NCI-H2227 treated with DMSO at 0.1 percent for 48 hours (cell line): ENCODE results near the gene BRAT1.

Experiments
- DNase-seq: peaks from one replicate; lab custom pipeline; 2025; lab: John Stamatoyannopoulos, UW

The BRAT1 gene

DNA sequence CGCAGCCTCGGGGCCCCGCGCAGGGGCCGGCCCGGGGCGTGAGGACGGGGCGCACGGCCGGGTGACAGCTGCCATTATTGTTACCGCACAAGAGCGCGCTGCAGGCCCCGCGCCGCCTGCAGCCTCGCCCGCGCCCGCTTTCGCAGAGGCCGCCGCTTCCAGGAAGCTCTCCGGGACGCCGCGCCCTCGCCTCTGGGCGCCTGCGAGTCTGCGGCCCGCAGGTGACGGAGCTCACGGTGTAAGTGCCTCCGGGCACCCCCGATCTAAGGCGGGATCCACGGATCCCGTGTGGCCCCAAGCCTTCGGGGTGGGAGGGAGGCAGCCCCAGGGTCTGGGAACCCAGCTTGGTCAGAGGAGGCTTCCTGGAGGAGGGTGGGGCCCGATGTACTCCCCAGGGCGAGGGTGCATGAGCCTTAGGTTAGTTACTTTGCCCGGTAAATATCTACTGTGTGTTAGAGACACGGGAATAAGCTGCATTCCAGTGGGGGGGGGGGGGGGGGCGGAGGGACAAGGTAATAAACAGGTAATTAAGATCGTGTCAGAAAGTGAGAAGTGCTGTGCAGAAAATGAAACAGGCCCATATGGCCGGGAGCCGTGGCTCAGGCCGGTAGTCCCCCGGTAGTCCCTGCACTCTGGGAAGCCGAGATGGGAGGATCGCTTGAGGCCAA, 4.1 kb upstream of the BRAT1 start:
- no peak for DNase-seq

DNA sequence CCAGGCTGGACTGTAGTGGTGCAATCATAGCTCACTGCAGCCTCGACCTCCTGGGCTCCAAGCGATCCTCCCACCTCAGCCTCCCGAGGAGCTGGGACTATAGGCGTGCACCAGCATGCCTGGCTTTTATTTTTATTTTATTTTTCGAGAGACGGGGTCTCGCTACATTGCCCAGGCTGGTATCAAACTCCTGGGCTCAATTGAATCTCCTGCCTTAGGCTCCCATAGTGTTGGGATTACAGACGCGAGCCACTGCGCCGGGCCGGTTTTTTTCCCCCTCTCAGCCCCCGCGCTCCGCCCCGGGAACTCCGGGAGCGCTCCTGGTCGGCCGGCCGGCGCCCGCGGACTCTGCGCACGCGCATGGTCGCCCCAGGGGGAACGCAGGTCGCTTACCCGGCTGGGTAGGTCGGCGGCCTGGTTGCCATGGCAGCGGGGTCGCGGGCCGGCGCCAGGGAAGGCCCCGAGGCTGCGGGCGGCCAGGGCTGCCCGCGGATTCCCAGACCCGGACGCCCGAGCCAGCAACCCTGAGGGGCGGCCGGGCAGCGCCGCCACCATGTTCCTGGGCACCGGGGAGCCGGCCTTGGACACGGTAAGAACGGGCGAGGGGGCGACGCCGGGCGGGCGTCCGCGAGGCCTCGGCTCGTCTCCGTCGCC, 3.4 kb upstream of the BRAT1 start, which contains the start of gene IQCE:
IQCE (plus strand) TSS at position 351 of the 654 bp plus-strand sequence; CDS start at position 554, 203 bp downstream.
- DNase-seq: peak; percentile 56

DNA sequence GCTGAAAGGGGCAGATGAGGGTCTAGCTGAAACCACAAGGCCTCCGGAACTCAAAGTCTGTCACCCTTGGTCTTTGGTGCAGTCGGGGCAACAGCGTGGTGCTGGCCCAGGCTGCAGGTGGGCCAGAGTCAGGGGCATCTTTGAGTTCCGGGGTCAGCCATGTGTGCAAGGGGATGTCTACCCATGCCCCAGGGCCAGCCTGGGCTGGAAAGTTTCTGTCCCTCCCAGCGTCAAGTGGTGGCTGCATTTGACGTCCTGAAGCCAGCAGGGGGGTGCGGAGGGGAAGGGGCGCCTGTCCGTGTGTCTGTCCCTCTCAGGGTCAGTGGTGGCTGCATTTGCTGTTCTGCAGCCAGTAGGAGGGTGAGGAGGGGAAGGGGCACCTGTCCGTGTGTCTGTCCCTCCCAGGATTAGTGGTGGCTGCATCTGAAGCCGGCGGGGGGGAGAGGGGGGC, 638 bp downstream of the BRAT1 start:
- no peak for DNase-seq

DNA sequence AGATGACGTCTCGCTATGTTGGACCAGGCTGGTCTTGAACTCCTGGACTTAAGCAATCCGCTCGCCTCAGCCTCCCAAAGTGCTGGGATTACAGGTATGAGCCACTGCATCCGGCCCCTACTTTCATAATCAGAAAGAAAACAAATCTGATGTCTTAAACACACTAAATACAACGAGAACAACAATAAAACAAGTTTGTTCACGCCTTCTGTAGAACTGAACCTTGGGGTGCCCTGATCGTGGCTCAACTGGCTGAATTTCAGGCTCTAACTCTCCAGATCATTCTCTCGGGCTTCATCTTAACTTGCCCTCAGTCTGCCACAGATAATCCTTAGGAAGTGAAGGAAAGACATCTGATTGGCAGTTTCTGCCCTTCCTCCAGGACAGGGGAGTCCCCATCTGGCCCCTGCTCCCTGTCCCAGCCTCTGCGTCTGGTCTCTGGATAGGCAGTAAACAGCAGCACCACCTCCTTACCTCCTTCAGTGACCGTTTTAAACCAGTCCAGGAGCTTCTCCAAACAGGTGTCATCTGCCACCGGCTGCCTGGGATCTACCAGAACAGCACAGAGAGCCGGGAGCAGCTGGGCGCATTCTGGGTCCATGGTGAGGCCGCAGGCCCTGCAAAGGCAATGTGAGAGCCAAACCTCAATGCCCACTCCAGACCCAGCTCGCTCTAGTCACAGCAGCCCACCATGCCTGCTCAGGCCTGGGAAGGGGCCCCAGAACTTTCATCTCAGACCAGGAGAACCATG, 1.3 kb downstream of the BRAT1 start:
- no peak for DNase-seq

DNA sequence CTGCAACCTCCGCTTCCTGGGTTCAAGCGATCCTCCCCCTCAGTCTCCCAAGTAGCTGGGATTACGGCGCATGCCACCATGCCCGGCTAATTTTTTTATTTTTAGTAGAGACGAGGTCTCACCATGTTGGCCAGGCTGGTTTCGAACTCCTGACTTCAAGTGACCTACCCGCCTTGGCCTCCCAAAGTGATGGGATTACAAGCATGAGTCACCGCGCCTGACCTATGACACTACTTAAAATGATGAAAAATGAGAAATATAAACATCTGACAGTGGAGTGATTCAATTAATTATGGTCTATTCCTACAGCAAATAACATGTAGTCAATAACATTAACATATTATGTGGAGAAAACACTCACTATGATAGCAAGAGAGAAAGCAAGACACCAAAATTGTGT, 2.2 kb downstream of the BRAT1 start:
- no peak for DNase-seq

DNA sequence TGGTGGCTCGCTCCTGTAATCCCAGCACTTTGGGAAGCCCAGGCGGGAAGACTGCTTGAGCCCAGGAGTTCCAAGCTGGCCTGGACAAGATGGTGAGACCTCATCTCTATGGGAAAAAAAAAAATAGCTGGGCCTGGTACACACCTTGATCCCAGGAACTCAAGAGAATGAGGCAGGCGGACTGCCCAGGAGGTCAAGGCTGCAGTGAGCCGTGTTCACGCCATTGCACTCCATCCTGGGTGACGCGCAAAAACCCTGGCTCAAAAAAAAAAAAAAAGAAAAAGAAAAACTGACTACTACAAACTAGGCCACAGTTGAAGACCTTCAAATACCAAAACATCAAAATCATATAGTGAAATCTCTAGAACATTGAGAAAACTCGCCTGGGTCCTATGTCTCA, 3.9 kb downstream of the BRAT1 start:
- no peak for DNase-seq

DNA sequence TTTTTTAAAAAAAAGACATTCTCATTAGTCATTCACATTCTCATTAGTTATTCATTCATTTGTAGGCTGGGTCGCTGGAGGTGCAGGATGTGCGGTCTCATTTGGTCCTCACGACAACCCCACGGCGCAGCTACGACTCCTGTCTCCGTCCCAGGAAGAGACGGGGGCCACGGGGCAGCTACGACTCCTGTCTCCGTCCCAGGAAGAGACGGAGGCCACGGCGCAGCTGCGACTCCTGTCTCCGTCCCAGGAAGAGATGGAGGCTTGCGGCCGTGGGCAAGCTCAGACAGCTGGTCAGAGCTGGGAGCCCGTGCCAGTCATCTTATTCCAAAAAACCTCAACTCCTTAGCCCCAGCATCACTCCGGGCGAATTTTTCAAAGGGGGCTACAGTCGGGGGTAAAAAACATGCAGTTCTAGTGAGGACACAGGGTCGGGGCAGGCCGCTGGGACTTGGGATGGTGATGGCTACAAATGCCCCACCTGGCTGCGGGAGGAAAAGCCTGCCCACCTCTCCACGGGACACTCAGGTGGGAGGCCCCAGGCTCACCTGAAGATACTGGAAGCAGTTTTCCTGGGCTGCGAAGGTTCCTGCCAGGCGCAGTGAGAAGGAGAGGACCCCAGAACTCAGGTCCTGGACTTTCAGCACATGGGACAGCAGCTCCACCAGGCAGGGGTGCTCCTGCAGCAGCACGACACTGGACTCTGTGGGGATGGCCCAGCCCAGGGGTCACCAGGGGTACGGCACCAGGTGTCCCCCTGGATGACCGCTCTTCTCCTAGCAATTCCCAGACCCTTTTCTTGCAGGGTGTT, 8.3 kb downstream of the BRAT1 start:
- DNase-seq: no peak

DNA sequence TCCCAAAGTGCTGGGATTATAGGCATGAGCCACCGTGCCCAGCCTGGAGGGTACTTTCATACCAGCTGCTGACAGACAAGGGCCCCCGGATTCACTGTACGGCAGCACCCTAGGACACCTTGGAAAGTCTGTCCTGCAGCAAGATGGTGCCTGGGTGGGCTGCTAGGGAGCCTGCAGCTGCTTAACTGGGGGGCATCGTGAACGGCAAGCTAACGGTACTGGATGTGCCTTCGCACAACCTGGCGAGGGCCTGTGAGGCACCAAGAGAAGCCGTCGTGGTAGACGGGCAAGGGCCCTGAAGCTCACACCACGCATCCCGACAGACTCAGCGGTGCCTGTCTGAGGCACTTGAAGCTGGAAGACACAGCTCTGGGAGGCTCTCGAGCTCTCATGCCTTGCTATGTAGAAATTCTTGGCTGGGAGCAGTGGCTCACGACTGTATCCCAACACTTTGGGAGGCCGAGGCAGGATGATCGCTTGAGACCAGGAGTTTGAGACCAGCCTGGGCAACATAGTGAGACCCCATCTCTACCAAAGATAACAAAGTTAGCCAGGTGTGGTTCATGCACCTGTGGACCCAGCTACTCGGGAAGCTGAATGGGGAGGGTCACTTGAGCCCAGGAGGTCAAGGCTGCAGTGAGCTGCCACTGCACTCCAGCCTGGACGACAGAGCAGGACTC, 9.4 kb downstream of the BRAT1 start:
- no peak for DNase-seq

DNA sequence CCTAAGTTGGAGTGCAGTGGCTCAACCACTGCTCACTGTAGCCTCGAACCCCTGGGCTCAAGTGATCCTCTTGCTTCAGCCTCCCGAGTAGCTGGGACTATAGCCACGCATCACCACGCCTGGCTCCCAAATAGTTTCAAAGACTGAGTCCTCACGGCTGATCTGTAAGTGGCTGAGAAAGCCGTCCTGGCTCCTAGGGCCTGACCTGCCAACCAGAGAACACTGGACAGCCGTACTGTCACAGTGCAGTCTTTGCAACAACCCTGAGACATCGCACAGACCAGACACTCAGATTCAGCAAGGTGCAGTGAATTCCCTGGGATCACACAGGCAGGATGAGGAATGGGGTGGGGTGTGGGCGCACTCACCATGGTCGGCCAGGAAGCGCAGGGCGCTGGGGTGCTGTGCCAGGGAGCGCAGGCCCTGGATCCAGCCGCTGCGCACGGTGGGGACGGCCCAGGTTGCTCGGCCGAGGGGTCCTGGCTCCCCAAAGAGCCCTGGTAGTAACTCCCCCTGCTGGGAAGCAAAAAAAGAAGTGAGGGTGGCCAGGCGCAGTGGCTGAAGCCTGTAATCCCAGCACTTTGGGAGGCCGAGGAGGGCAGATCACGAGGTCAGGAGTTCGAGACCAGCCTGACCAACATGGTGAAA, 10.7 kb downstream of the BRAT1 start:
- no peak for DNase-seq

DNA sequence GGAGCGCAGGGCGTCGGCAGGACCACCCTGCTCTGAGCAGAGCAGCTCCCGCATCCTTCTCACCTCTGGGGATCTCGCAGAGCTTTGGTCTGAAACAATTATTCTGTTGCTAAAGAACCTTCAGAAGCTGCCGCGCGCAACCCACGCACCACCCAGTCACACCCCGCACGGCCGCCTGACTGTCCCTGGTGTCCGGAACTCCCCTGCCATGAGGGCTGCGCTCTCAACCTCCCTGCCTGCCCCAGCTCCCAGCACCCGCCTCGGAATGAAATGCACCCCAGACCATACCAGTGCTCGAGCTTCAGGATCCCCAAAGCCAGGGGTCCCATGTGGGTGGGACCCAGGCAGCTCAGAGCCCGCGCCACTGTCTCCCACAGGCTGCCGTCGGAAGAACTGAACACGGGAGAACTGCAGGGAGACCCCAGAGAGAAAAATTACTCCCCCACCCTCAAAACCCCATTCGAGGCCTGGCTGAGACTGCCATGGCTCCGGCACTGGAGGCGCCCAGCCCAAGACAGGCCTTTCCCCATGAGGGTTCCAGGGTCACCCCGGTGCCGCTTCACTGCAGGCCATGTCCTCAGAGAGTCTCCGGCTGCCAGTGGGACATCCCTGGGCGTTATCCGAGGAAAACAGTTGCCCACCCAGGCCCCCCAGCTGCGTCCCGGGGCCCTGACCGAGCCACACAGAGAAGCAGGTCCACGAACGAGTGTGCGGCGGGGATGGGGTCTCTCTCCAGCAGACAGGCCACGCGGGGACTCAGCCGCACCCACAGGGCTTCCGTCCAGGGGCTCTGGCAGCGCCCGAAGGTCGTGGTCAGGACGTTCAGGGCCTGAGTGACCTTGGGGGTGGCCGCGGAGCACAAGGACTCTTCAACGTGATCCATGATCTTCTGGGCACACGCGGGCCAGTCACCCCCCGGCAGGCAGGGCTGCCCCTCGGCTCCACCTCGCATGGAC, 12.1 kb downstream of the BRAT1 start:
- no peak for DNase-seq

DNA sequence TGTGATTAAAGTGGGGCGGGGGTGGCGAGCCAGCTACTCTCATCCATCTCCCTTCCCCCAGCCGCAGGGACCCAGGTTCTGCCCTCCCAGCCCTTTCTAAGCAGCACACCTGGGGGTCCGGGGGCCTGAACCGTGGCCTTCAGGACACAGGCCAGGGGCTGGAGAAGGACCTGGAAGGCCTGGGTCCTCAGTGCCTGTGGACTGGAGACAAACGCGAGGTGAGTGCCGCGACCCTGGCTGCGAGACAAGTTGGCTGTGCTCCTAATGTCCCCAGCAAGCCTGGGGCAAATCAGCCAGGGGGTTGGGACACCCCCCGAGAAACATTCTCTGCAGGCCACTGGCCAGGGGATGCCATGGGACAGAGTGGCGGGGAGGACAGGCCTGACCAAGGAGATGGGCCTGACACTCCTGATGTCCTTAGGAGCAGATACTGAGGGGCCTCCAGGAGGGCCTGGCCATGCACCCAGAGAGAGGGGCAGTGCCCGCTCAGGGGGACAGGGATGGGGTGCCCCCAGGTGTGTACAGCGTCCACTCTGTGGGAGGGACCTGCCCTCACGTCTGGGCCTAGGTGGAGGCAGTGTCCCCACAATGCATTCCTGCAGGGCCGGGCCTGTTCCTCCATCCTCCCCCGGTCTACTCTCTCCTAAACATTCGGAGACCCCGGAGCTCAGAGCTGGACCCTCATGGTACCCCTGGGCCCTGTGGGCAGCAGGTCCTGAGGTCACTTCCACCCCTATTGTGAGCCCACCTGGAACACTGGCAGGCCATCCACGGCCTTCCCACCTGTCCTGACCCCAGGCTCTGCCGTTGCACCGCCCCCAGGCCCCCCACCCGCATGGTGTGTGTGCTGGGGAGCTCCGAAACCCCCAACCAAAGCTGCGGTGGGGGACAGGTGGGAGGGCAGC, 13.1 kb downstream of the BRAT1 start:
- DNase-seq: no peak

DNA sequence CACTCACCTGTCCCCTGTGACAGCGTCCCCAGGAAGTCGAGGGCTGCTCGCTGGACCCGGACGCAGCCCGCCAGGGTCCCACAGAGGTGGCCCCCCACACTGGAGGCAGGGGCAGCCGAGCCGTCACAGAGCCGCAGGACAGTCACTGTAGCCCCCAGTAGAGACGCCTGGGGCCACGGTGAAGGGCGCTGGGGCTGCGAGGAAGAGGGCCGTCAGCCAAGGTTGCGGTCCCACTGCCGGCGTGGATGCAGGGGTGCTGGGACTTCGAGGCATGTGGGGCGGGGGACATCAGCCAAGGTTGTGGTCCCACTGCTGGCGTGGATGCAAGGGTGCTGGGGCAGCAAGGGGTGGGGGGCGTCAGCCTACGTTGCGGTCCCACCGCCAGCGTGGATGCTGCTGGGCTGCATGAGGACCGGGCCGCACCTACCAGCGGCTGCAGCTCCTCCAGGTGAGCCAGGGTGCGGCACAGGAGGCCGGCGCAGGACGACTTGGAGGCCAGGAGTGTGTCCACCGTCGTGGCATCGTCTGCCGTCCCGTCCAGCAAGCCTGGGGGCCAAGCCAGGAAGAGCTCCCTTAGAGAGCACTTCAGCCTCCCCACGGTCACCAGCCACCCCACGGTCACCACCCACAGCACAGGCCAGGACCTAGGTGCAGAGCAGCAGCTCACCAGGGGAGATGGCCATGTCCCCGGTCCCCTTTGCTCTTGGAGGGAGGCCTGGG, 13.9 kb downstream of the BRAT1 start:
- DNase-seq: no peak

DNA sequence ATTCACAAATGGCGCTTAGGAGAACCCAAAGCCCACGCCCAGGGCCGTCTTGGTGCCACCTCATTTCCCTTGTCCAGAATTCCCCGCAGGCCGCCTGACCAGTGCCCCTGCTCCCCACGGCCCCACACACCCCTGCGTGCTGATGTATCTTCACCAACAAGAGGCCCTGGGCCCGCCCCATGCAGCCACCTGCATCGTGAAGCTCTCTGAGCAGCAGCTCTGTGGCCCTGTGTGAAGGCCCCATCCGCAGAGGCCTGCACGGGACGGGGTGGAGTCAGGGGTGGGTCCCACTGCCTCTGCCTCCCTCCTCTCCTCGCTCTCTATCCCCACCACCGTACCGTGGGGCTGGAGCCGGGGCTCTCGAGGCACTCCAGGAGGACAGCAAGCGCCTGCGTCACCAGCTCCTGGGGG, 14.7 kb downstream of the BRAT1 start:
- DNase-seq: no peak

DNA sequence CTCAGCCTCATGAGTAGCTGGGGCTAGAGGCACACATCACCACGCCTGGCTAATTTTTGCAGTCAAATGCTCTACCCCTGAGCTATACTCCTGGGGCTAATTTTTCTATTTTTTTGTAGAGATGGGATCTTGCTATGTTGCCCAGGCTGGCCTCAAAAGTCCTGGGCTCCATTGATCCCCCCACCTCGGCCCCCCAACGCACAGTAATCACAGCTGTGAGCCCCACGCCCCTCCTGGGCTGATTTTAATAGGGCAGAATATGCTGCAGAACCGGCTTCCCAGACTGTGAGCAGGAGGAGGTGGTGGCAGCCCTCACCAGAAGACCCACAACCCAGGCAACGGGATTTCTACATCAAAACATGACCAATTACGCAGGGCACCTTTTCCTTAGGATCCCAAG, 15.2 kb downstream of the BRAT1 start:
- DNase-seq: no peak

DNA sequence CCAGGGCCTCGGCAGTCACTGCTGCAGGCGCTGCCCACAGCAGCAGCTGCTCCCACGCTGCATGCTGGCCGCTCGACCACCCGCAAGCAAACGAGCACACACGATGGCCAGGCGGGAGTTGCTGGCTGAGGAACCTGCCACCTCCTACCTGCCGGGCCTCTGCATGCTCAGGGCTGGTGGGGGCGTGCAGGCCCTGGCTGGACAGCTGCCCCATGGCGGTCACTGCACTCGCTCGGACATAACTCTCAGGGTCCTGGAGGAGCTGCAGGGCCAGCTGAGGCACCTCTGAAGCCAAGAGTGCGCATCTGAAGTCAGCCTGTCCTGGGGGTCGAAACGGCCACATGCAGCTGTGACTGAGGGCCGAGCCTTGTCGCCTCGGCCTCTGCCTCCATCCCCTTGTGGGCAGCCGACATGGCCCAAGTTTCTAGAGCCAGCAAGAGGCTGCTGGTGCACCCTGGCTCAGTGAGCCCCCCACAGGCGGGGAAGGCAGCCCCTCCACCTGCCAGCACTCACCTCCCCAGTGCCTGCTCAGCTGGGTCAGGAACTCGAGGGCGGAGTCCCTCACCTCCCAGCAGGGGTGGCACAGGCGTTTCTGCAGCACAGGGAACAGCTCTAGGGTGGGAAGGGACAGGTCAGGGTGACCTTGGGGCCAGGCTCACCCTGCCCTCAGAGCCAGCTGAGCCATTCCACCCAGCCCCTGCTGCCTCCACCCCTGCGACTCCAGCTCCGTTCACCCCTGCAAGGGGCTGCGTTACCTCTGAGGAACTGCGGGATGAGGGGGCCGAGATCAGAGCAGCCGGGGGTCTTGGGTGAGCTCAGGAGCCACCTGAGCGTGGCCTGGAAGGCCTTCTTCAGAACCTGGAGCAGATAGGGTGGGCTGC, 16.1 kb downstream of the BRAT1 start:
- DNase-seq: no peak

DNA sequence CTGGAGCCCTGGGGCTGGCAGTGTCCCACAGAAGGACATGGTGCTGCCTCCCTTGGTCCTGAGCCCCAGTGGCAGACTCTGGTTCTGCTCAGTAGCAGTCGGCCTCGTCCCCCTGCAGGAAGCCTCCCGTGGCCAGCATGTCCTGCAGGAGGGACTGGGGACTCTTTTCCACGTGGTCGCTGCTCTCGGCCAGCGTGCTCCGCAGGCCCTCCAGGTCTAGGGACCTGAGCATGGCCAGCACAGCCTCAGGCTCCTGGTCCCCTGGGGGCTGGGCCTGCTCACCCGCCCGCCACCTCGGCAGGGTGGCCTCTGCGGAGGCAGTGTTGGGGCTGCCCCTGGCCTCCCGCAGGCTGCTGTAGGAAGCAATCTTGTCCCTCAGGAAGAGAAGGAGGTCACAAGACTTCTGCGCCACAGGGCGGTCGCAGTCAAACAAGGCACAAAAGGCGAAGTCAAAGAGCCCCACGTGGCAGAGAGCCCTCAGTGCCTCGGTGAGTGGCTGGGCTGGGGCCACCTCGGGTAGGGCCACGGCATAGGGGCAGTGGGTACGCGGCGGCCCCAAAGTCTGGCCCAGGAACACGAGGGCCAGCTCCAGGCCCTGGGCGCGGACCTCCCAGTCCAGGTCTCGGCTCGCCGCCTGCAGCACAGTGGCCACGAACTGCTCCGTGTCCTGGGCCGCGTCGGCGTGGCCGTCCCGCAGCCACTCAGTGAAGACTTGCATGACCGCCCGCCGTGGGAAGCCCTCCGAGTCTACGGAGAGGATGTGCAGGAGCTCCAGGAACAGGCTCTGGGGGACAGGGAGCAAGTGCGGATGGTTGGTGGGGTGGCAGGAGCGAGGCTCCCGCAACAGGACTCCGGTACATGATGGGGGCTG, 17.1 kb downstream of the BRAT1 start:
- no peak for DNase-seq
